HG02885 (cell line): ENCODE results near the gene WNT7A.

Experiments used
- ATAC-seq: cut with Tn5 transposase; IDR thresholded peaks from one replicate; pipeline ENCODE4 v1.9.1; 2021; ENCODE audit warnings: mild to moderate bottlenecking; ENCODE audit not compliant: unreplicated experiment, poor library complexity

The WNT7A gene

DNA sequence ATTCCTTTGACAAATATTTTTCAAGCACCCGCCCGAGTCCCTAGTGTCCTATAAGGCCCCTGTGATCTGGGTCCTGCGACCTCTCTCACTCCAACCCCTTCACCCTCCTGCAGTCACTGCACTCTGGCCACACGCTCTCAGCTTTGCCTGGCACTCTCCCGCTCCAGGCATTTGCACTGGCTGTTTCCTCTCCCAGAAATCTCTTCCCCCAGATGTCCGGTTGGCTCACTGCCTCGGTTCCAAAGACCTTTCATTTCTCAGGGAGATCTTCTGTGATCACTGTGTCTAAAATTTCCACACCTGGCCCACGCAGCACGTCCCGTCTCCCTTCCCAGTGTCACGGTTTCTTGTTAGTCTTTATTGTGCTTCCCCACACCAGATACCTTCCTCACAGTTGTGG lies 97.4 kb downstream of the WNT7A start:
- no peak for ATAC-seq

GRCh38 chr3:13781417-13781816 lies 98.5 kb downstream of the WNT7A start:
- ATAC-seq, result no peak

- no peak for ATAC-seq
Observed at GRCh38 chr3:13780432-13781176, 99.3 kb downstream of the WNT7A start.

DNA sequence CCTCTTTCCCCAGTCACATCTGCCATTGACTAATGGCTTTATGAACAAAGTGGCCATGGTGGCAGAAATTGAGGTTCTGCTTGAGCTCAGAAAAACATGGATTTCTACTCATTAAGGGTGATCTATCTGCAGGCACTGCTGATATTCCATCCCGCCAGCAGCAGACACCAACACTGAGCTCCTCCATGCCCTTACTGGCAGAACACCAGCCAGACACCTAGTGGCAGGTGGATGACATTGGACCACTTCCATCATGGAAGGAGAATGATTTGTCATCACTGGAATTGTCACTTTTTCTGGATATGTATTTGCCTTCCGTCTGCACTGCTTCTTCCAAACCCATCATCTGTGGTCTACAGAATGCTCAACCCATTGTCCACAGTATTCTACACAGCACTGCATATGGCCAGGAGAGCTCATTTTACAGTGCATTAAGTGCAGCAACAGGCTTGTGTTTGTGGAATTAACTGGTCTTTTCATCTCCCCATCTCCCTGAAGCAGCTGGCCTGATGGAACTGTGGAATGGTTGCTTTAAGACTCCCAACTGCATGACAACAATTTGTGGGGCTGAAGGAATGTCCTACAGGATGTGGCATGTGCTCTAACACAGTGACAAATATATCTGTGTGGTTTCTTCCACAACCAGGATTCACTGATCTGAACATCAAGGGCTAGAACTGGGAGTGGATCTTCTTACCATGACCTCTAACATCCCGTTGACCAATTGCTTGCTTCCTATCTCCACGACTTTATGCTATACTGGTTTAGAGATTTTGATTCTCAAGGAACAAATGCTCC lies 103.4 kb downstream of the WNT7A start:
- no peak for ATAC-seq

DNA sequence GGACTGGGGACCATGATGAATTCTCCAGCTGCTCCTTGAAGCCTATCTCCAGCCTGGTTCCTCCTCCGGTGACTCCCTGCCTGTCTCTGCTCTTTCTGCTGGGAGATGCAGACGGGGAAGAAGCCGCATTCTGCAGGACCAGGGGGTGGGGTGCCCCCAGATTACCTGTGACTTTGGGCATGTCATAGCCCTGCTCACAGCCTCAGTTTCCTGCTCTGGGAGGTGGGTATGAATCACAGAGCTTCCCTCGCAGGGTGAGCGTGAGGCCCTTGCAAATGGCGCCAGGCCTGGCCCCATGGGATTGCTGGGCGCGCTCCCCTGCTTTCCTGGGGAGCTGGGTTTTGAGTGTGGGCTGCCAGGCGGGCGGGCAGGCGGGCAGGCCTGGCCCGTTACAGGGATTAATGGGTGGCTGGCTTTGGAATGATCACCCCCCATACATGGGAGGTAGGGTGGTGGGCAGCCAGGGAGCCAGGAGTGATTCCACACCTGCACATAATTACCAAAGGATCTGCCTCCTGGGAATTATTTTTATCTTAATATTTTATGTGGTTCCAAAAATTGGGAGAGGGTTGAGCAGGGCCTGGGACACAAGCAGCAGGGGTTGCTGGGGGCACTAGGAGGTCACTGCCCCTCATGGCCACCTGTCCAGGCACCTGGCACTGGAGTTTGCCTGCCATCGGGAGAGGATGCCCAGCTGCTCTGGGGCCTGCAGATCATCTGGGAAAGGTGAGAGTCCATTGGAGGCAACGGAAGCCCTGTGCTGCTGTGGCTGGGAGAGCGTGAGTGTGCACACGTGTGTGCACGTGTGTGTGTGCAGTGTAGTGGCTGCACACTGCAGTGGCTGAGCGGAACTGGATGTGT lies 106.8 kb downstream of the WNT7A start:
- no peak for ATAC-seq

DNA sequence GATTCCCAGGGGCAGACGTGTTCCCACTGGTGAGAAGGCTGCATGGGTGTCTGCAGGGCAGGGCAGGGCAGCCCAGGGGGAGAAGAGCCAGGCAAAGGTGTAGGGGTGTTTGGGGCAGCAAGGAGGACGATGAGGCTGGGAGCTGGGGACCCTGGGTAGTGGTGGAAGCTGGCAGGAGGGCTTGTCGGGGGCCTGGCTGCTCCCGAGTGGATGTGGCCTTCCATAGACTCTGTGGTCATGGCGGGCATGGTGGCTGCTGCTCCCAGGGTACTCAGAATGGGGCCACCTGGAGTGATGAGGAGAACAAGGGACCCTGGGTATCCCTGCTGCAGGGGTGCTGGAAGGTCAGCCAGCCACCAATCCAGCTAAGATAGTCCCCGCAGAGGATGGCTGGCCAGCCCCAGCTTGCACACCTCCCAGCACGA lies 107.5 kb downstream of the WNT7A start:
- ATAC-seq, result no peak

GRCh38 chr3:13771496-13771895 lies 108.4 kb downstream of the WNT7A start:
- ATAC-seq, result no peak

GRCh38 chr3:13770170-13771169 lies 109.4 kb downstream of the WNT7A start:
- no peak for ATAC-seq

DNA sequence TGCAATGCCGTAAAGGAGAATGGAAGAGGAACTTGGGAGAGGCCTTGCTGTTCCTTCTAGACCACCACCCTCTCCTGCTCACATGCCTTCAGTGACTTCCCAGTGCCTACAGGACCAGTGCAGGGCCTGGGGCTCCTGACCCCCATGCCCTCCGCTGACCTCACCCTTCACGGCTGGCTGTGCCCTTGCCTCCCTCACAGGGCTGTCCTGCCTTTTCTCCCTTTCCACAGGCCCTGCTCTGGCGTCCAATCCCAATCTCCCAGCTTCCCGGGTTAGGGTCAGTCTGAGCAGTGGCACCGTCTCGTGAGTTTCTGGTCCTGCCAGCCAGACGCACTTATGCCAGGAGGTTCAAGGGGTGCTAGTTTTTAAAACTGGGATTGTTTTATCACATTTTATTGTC lies 110.4 kb downstream of the WNT7A start:
- ATAC-seq, result no peak

- ATAC-seq, result no peak
Observed at GRCh38 chr3:13768453-13768852, 111.4 kb downstream of the WNT7A start.

GRCh38 chr3:13767896-13768295 lies 112.0 kb downstream of the WNT7A start:
- ATAC-seq, result no peak

DNA sequence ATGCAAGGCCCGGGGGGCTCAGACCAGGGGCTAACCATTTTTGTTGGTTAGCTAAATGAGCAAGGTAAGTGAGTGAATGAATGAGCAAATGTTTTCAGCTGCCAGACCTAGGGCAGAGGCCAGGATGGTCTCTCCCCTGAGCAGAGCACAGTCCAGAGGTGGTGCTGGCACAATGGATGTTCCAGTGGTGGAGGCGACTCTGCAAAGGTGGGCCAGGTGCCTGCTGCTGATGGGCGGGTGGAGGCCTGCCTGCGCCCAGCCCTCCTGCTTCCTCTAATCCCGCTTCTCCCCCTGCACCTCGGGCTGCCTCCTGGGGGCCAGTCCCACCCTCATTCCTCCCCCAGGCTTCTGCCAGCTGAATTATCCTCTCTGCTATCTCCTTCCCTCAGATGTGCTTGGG lies 112.8 kb downstream of the WNT7A start:
- ATAC-seq, result no peak
